ENCODE measurements around the gene IZUMO3. TPM values are rescaled to one million over a fixed set of nuclear protein-coding genes. Genes with fewer than 3 reads are reported as not detected.
"Not testable (repeated sequence)": the region's sequence is repeated elsewhere in the genome, so short reads cannot be mapped to it uniquely, and the experiment has no call there.

Gene IZUMO3
- total RNA-seq = not detected

GRCh38 chr9:24545847-24546522 lies at the start of gene IZUMO3:
TSS of gene IZUMO3 (minus strand) at chr9:24545897. CDS start at chr9:24545649, 248 bp downstream.
- no peaks in the 10 kb centered on the region for H3K27me3 Mint-ChIP-seq
- peaks cover 5% of the 10 kb centered on the region for H3K36me3 Mint-ChIP-seq
- DNase-seq (ENCODE audit: low spot score) = no peak
- H3K27ac Mint-ChIP-seq = no peak within 1 kb of the TSS
- H3K4me1 Mint-ChIP-seq (ENCODE audit: low read depth in 2 of 2) = no peaks in the 10 kb centered on the region
- no peak within 1 kb of the TSS for H3K4me3 Mint-ChIP-seq
- ATAC-seq = no peak
- H3K9me3 Mint-ChIP-seq = peaks cover 28% of the 10 kb centered on the region

GRCh38 chr9:24594234-24594850 lies 48.6 kb upstream of the IZUMO3 start:
- Mint-ChIP-seq H3K36me3 (peaks cover 16% of the 10 kb centered on the region), H3K9me3 (peaks cover 19% of the 10 kb centered on the region), H3K27me3 (no peaks in the 10 kb centered on the region), H3K27ac (no peak overlapping the region), H3K4me1 (ENCODE audit: low read depth in 2 of 2) (no peaks in the 10 kb centered on the region), H3K4me3 (no peak overlapping the region)
- no peak for DNase-seq (ENCODE audit: low spot score)
- ATAC-seq = no peak

- DNase-seq (ENCODE audit: low spot score) (no peak), ATAC-seq (no peak)
- Mint-ChIP-seq H3K27me3 (no peaks in the 10 kb centered on the region), H3K27ac (no peak overlapping the region), H3K36me3 (peaks cover 5% of the 10 kb centered on the region), H3K4me3 (no peak overlapping the region), H3K4me1 (ENCODE audit: low read depth in 2 of 2) (no peaks in the 10 kb centered on the region), H3K9me3 (peaks cover 8% of the 10 kb centered on the region)
Measured at GRCh38 chr9:24590432-24590831, 44.7 kb upstream of the IZUMO3 start.

- Mint-ChIP-seq H3K36me3 (no peaks in the 10 kb centered on the region), H3K27me3 (no peaks in the 10 kb centered on the region), H3K4me1 (ENCODE audit: low read depth in 2 of 2) (no peaks in the 10 kb centered on the region), H3K9me3 (peaks cover 3% of the 10 kb centered on the region), H3K27ac (no peak overlapping the region), H3K4me3 (no peak overlapping the region)
- ATAC-seq (no peak), DNase-seq (ENCODE audit: low spot score) (no peak)
Measured at GRCh38 chr9:24587883-24588282, 42.2 kb upstream of the IZUMO3 start.

GRCh38 chr9:24582146-24583126 lies 36.7 kb upstream of the IZUMO3 start:
- no peaks in the 10 kb centered on the region for H3K4me1 Mint-ChIP-seq (ENCODE audit: low read depth in 2 of 2)
- DNase-seq (ENCODE audit: low spot score) = no peak
- H3K9me3 Mint-ChIP-seq = peaks cover 10% of the 10 kb centered on the region
- H3K36me3 Mint-ChIP-seq = peaks cover 5% of the 10 kb centered on the region
- H3K27ac Mint-ChIP-seq = no peak overlapping the region
- ATAC-seq = no peak
- no peaks in the 10 kb centered on the region for H3K27me3 Mint-ChIP-seq
- no peak overlapping the region for H3K4me3 Mint-ChIP-seq

- H3K4me3 Mint-ChIP-seq; H3K27ac Mint-ChIP-seq; DNase-seq (ENCODE audit: low spot score); H3K36me3 Mint-ChIP-seq; H3K9me3 Mint-ChIP-seq; H3K27me3 Mint-ChIP-seq; H3K4me1 Mint-ChIP-seq (ENCODE audit: low read depth in 2 of 2); ATAC-seq: not testable (repeated sequence)
Measured at GRCh38 chr9:24580005-24580404, 34.3 kb upstream of the IZUMO3 start.

- no peaks in the 10 kb centered on the region for H3K4me1 Mint-ChIP-seq (ENCODE audit: low read depth in 2 of 2)
- no peak overlapping the region for H3K4me3 Mint-ChIP-seq
- peaks cover 7% of the 10 kb centered on the region for H3K9me3 Mint-ChIP-seq
- no peak overlapping the region for H3K27ac Mint-ChIP-seq
- DNase-seq (ENCODE audit: low spot score) = no peak
- H3K27me3 Mint-ChIP-seq = no peaks in the 10 kb centered on the region
- ATAC-seq = no peak
- H3K36me3 Mint-ChIP-seq = no peaks in the 10 kb centered on the region
Measured at GRCh38 chr9:24572406-24572805, 26.7 kb upstream of the IZUMO3 start.

GRCh38 chr9:24561957-24562356 lies 16.3 kb upstream of the IZUMO3 start:
- DNase-seq (ENCODE audit: low spot score) (no peak), ATAC-seq (no peak)
- H3K27me3 Mint-ChIP-seq = no peaks in the 10 kb centered on the region
- peaks cover 31% of the 10 kb centered on the region for H3K9me3 Mint-ChIP-seq
- H3K4me1 Mint-ChIP-seq (ENCODE audit: low read depth in 2 of 2) = no peaks in the 10 kb centered on the region
- H3K36me3 Mint-ChIP-seq = peaks cover 8% of the 10 kb centered on the region
- no peak overlapping the region for H3K4me3 Mint-ChIP-seq
- H3K27ac Mint-ChIP-seq = no peak overlapping the region

- no peak overlapping the region for H3K4me3 Mint-ChIP-seq
- H3K27ac Mint-ChIP-seq = no peak overlapping the region
- DNase-seq (ENCODE audit: low spot score) (no peak), ATAC-seq (no peak)
- no peaks in the 10 kb centered on the region for H3K27me3 Mint-ChIP-seq
- peaks cover 4% of the 10 kb centered on the region for H3K36me3 Mint-ChIP-seq
- no peaks in the 10 kb centered on the region for H3K4me1 Mint-ChIP-seq (ENCODE audit: low read depth in 2 of 2)
- H3K9me3 Mint-ChIP-seq = peaks cover 7% of the 10 kb centered on the region
Measured at GRCh38 chr9:24553183-24553552, 7.5 kb upstream of the IZUMO3 start.

GRCh38 chr9:24552526-24553182 lies 7.0 kb upstream of the IZUMO3 start:
- H3K9me3 Mint-ChIP-seq = peaks cover 12% of the 10 kb centered on the region

GRCh38 chr9:24545285-24545684 lies 412 bp downstream of the IZUMO3 start:
- peaks cover 28% of the 10 kb centered on the region for H3K9me3 Mint-ChIP-seq
- no peaks in the 10 kb centered on the region for H3K27me3 Mint-ChIP-seq
- DNase-seq (ENCODE audit: low spot score) (no peak), ATAC-seq (no peak)
- peaks cover 5% of the 10 kb centered on the region for H3K36me3 Mint-ChIP-seq
- no peaks in the 10 kb centered on the region for H3K4me1 Mint-ChIP-seq (ENCODE audit: low read depth in 2 of 2)
- no peak overlapping the region for H3K27ac Mint-ChIP-seq
- H3K4me3 Mint-ChIP-seq = no peak overlapping the region

More at GRCh38 chr9:24552526-24553182, 7.0 kb upstream of the IZUMO3 start:
- no peak for DNase-seq (ENCODE audit: low spot score)
- Mint-ChIP-seq H3K4me3 (no peak overlapping the region), H3K27me3 (no peaks in the 10 kb centered on the region), H3K4me1 (ENCODE audit: low read depth in 2 of 2) (no peaks in the 10 kb centered on the region), H3K36me3 (peaks cover 4% of the 10 kb centered on the region), H3K27ac (no peak overlapping the region)
- no peak for ATAC-seq

GRCh38 chr9:24518545-24518944 lies 27.2 kb downstream of the IZUMO3 start:
- Mint-ChIP-seq H3K4me3 (no peak overlapping the region), H3K27ac (no peak overlapping the region), H3K36me3 (peaks cover 21% of the 10 kb centered on the region), H3K4me1 (ENCODE audit: low read depth in 2 of 2) (no peaks in the 10 kb centered on the region), H3K9me3 (peaks cover 11% of the 10 kb centered on the region), H3K27me3 (no peaks in the 10 kb centered on the region)
- ATAC-seq (no peak), DNase-seq (ENCODE audit: low spot score) (no peak)

GRCh38 chr9:24516463-24516862 lies 29.2 kb downstream of the IZUMO3 start:
- H3K27ac Mint-ChIP-seq = no peak overlapping the region
- peaks cover 23% of the 10 kb centered on the region for H3K36me3 Mint-ChIP-seq
- ATAC-seq (no peak), DNase-seq (ENCODE audit: low spot score) (no peak)
- H3K27me3 Mint-ChIP-seq = no peaks in the 10 kb centered on the region
- H3K4me3 Mint-ChIP-seq = no peak overlapping the region
- H3K4me1 Mint-ChIP-seq (ENCODE audit: low read depth in 2 of 2) = no peaks in the 10 kb centered on the region
- H3K9me3 Mint-ChIP-seq = peaks cover 14% of the 10 kb centered on the region
